GM12892 (cell line): Measurements from ENCODE around the gene DNAJB13.

Experiments used
- POLR2A ChIP-seq: IDR thresholded peaks from 2 replicates; pipeline ENCODE4 v1.6.1; 2011; ENCODE audit warnings: low read depth, low read length, control low read depth
- POLR2AphosphoS5 ChIP-seq: IDR thresholded peaks from 2 replicates; pipeline ENCODE4 v1.6.1; 2011; ENCODE audit warnings: low read depth, low read length, control low read depth
- TAF1 ChIP-seq: IDR thresholded peaks from 2 replicates; pipeline ENCODE4 v1.6.1; 2011; ENCODE audit warnings: low read depth, mild to moderate bottlenecking, control low read depth, low read length, borderline replicate concordance

DNA sequence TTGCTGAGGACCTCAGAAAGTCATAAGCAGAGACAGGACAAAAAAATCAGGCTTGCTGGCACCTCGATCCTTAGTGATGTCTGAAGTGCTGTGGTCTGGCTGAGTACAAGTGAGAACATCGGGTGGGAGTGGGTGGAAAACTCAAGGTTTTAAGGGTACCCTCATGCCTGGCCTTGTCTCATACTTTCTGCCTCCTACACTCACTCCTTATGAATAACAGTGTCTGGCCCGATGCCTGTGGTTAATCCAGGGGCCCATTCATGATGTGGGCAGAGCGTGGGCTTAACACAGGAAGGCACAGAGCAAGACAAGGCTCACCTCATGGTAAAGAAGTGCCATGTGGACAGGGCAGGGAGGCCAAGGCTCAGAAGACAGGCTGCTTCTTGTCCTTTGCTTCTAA lies 69.0 kb downstream of the DNAJB13 start:
- TF ChIP-seq POLR2A = no peak
- TF ChIP-seq POLR2AphosphoS5 = no peak
- no peak for TF ChIP-seq TAF1
